Erythroblast (primary cell): ENCODE results near the gene LEPR.
A peak's percentile ranks its signal among the peaks of the same experiment; 100 is the strongest.

Experiments
- DNase-seq, 2 experiments: peaks; one replicate each; lab custom pipeline; 2025; lab: John Stamatoyannopoulos, UW
- GATA1 ChIP-seq: IDR thresholded peaks from 2 replicates; pipeline ENCODE4 v1.6.1; 2011; ENCODE audit warnings: low read depth, mild to moderate bottlenecking, control low read depth, low read length, moderate library complexity
- POLR2A ChIP-seq: IDR thresholded peaks from 2 replicates; pipeline ENCODE4 v1.6.1; 2011; ENCODE audit warnings: mild to moderate bottlenecking, low read length

Gene LEPR

DNA sequence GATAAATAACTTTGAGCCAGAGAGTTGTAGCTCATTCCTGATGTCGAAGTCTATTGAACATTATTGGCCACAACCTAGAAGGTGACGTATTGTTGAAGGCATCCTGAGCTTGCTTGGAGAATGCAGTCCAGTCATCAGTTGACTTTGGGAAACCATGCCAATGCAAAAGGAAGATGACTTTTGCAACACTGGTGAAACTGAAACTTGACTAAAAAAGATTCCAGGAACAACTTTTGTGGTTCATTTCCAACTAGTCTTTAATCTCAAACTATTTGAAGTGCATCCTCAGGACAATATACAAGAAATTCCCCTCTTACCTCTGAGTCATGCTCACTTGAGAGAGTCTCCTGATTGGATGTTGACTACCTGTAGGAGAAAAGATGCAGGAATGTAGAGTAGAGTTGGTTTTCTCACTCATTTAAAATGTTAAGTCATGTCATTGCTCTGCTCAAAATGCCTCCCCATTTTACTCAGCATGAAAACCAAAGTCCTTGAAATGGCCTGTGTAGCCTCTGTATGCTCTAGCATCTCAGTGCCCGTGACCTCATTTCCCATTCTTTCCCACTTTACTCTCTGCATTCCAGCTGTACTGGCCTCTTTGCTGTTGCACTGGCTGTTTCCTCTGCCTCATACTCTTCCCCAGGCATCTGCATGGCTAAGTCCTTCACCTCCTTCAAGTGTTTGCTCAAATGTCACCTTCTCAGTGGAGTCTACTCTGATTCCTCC, 24.4 kb upstream of the LEPR start:
- DNase-seq: no peak
- TF ChIP-seq GATA1 (no peak), POLR2A (no peak)

DNA sequence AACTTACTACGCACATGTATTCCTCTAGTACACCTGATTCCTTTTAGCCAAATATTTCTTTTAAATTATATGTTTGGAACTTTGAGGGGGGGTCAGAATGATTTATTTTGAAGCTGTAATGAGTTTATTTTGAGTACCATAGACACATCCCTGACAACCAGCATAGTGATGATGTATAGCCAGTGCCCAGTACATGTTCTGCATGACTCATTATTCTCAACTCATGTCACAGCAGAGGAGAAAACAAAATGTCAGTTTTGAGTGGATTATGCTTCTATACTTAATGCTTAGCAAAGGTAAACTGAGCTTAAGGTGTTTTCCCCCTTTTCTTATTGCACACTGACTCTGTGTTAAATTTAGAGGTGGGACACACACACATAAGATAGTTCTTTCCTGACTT, 22.4 kb upstream of the LEPR start:
- DNase-seq: no peak
- no peak for TF ChIP-seq GATA1
- no peak for TF ChIP-seq POLR2A

DNA sequence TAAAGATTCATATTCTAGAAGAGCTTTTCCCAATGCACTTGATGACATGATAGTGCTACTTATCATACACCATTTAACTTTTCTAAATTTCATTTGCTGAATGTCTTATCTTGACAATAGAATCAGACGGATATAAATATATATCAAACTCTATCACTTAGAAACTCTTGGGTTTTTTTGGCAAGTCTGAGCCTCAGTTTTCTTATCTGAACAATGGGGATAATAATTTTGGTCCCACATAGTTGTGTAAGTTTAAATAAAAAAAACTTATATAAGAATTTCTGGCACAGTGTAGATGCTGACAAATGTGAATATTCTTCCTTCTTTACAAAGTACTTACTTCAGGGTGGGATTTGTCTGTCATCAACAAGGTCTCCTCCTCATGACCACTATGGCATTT, 21.5 kb upstream of the LEPR start:
- no peak for DNase-seq
- TF ChIP-seq POLR2A (no peak), GATA1 (no peak)

DNA sequence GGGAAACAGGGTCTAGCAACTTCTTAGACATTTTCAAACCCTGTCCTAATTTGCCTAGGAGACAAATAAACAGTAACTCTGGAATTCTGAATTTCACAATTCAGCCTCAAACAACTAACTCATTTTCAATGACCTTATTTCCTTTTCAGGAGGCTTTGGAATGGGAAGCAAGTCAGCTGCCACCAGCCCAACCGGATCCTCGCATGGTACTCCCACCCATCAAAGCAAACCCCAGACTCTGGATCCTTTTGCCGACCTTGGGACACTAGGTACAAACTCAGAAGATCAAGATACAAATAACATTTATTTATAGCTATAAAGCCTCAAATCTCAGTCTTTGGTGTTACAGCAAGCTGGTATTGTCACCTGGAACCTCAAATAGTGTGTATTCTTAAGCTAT, 18.9 kb upstream of the LEPR start:
- no peak for DNase-seq

DNA sequence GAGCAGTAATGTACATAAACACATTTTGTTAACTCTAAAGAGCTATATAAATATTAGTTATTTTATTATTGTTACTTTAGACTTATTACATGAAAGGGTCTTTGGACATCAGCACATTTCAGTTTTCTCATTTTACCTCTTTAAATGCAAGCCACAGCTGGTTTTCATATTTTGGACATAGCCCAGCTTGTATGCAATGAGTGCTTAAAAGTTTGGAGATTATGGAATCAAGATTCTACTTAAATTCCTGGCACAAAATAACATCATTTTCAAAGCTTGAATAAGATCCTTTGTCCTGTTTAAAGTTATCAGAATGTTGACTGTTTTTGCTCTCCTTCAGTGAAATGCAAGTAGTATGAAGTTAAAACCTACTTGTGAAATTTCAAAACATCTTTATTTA, 15.5 kb upstream of the LEPR start:
- no peak for DNase-seq
- TF ChIP-seq GATA1 (no peak), POLR2A (no peak)

More for the DNA sequence above, 18.9 kb upstream of the LEPR start:
- TF ChIP-seq POLR2A (no peak), GATA1 (no peak)

DNA sequence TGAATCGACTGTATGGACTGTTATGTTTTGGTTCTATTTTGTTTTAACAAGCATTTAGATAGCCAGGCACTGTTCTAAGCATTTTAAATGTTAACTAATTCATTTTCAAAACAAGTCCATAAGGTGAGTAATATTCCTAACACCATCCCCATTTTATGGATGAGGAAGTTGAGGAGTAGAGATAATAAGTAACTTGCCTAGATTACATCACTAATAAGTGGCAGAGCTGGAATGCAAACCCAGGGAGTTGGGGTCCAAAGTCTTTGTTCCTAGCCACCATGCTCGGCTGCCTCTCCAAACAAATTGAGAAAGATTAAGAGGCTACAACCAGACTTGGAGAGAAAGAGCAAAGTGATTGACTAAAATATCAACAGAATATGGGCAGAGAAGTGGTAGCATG, 12.6 kb upstream of the LEPR start:
- no peak for DNase-seq
- TF ChIP-seq GATA1: no peak
- no peak for TF ChIP-seq POLR2A

DNA sequence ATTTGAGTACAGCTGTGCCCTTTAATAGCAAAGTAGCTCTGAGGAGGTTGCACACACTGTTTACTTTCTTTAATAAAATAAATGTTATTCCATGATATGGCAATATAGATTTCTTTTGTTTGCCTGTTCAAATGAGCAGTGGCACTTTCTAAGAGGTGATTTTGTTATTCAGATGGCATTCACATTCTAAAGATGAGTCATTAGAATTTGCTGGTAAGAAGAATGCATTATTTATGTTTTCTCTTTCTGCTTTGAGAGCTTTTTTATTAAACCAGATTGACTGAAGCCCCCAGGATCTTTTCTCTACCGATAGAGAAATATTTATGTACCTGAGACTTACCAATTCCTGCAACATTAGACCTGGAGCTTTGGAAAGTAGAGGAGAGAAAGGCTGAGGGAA, 11.2 kb upstream of the LEPR start:
- DNase-seq: no peak
- no peak for TF ChIP-seq GATA1
- TF ChIP-seq POLR2A: no peak

DNA sequence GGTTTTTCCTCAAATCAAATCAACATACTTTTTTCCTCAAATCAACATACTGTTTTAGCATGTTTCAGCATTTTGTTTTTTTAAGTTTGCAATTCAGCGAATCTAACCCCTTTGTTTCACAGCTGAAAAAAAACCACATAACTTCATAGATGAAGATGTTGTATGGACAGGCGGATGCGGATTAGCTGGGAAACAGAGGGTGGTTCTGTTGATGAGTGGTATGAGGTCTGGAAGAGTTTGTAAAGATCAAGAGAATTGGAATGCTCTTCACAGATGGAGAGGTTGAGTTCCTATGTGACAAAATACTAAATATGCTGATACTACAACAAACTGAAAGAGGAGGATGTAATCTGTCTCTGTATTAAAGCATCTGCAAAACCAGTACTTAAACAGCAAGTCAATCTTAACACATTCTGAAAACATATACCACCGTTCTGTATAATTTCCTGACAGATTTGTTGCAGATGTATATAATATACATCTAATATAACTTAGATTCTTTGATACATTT, 10.6 kb upstream of the LEPR start:
- TF ChIP-seq GATA1 (no peak), POLR2A (no peak)

DNA sequence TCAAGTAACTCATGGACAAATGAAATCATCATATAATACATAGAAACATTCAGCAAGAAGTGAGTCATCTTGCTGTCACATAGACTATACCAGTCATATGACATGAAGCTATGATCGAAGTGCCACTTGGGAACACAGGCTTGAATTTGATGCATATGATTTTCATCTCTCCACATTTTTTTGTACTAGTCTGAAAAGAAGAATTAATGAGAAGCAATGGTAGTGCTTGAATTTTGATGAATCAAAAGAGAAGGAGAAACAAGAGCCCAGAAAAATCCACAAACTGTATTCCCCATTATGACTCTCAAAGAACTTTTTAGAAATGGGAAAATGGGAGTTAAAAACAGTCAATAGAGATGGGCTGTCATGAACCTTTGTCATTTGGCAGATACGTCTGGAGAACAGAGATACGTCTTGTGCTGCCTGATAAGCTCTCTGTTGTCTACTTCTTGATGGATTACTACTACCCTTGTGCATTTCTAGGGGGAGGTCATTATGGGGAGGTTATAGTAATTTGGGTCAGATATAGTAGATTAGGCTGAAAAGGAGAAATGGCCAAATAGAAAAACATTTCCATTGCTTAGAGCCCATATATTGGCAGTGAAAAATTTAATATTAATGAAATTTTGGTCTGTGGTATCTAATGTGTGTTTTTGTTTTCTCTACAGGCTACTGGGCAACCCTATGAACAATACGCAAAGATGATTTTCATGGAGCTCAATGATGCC, 8.0 kb upstream of the LEPR start:
- peak; percentile 91 for TF ChIP-seq GATA1
- peak; percentile 27 for TF ChIP-seq POLR2A
- DNase-seq: peak; percentile 82 to 94

More for the DNA sequence above, 10.6 kb upstream of the LEPR start:
- no peak for DNase-seq

DNA sequence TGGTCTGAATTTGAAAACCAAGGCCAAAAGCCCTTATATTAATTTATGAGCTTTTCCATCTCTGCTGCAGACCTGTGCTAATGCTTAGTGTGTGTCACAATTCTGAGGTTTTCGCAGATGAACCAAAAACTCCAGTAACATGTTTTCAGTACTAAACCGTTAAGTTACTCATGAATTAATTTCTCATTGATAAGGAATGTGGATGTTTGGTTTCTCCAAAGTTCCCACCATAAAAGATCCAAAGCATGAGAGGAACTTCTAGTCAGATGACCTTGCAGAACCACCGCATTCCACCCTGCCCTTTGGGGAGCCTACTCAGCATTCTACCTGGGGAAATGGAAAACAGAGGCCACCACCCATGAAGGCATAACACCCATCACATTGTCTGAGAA, 7.5 kb upstream of the LEPR start:
- TF ChIP-seq GATA1: no peak
- no peak for TF ChIP-seq POLR2A
- no peak for DNase-seq

DNA sequence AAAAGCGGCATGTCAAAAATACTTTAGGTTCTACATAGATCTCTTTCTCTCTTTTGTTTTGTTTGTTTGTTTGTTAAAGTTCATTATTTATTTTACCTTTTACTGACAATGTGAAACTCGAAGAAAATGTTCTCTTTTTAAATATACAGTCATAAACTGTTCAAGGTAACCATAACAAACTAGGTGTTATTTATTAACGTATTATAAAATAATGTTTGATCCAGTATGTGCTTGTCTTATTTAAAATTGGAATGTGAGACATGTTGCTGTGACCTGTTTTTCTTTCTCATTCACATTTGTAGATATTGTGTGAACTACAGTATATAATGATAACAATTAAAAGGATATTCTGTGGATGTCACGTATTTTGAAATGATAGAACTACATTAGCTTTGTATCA, 5.9 kb upstream of the LEPR start:
- TF ChIP-seq POLR2A: no peak
- no peak for TF ChIP-seq GATA1
- DNase-seq: no peak

DNA sequence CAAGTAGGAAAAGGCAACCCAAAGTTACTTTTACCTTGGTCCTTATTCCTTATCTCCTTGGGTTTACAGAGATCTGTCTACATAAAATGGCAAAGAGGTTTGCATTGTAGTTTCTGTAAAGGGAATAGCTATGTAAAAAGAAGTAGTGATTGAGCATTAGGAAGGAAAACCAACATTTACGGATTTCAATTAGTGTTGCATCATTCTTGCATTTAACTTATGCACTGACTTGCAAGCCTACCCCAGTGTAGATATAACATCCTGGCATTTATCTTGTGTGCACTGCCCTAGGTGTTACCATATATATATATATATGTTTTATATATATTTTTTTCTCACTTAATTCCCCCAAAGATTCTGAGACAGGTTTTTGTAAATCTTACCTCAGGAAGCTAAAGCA, 3.7 kb upstream of the LEPR start:
- TF ChIP-seq GATA1: no peak
- no peak for TF ChIP-seq POLR2A
- peak in 1 of 2 experiments; percentile 53 for DNase-seq

DNA sequence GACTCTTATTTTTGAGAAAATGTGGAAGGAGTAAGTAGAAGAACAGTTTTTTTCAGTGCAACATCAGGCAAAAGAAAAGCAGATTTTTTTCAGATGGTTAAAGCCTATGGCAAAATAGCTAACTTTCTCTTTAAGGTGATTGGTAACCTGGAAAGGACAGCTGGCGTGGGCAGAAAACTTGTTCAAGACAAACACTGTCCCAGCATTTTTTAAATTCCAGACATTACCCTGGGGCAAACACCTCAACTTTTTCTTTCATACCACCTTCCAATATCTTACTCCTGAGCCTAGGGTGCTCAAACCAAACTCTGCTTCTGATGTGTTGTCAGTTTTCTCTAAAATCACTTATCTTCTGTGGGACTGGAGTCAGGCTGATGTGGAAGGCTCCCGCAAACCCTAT, 2.7 kb upstream of the LEPR start:
- no peak for TF ChIP-seq GATA1
- no peak for TF ChIP-seq POLR2A
- no peak for DNase-seq

DNA sequence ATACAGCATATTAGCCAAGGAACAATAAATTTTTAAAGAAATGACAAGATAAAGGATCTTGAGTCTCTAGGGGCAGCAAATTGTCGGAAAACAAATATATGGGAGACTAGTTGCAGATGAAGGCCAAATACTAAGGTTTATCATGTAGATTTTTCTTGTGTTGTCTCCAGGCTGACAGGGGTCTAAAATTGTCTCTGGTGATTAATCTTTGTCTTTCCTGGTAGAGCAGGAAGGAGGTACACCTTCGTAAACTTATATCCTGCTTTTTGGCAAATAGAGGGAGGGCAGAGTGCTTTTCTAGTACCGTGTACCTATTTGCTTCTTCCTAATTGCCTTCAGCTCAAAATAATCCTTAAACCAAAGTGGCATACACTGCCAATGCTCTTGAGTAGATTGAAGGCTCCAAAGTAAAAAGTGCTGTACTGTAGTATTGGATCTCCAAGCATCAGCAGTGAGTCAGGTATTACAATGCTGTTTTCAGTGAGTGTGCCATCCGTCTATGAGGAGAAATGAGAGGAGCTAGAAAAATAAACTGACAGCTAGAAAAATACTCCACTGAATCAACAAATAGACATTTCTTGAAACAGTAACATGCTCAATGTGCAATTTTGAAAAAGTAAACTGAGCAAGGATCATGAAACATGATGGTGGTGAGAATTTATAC, 1.8 kb upstream of the LEPR start:
- TF ChIP-seq POLR2A (no peak), GATA1 (no peak)
- peak; percentile 32 to 56 for DNase-seq
